HEK293 (cell line): ENCODE measurements around the gene PARL.
A peak's percentile ranks its signal among the peaks of the same experiment; 100 is the strongest.

ENCODE experiments used
- CTCF ChIA-PET: fragments of 350-600 bp; formaldehyde crosslinking; extraction: SDS; loops from one replicate; lab custom pipeline; 2021; ENCODE audit warnings: antibody characterized with exemption; lab: Yijun Ruan, JAX
- POLR2A ChIA-PET: fragments of 300-600 bp; formaldehyde crosslinking; extraction: SDS; loops from one replicate; lab custom pipeline; 2020; ENCODE audit warnings: antibody characterized with exemption, inconsistent platforms; lab: Yijun Ruan, JAX
- H3K27ac ChIP-seq: fragments of 200-500 bp; sonication (Bioruptor generic); 2 replicates; pipeline ENCODE4 v1.5.1; 2014; ENCODE audit warnings: low read depth, low read length, control low read depth, inconsistent platforms; ENCODE audit errors: extremely low read depth
- H3K36me3 ChIP-seq, 2 experiments: fragments of 200-500 bp in 1 of 2; sonication (Bioruptor generic) in 1 of 2; 1 replicate in 1 of 2; 2 replicates in 1 of 2; pipeline ENCODE4 v1.5.1; 2014 to 2017; ENCODE audit warnings: inconsistent platforms in 2 of 2, low read length in 2 of 2; ENCODE audit not compliant: control insufficient read depth in 2 of 2, insufficient read depth in 1 of 2
- H3K4me1 ChIP-seq: fragments of 200-500 bp; sonication (Bioruptor generic); 2 replicates; pipeline ENCODE4 v1.5.1; 2014; ENCODE audit warnings: mild to moderate bottlenecking, low read length, inconsistent platforms; ENCODE audit not compliant: control insufficient read depth, insufficient read depth
- H3K4me3 ChIP-seq: 2 replicates; pipeline ENCODE4 v1.5.1; 2011; ENCODE audit warnings: low read depth, mild to moderate bottlenecking, control low read depth, low read length, moderate library complexity
- H3K9me3 ChIP-seq: fragments of 200-500 bp; sonication (Bioruptor generic); 2 replicates; pipeline ENCODE4 v1.5.1; 2014; ENCODE audit warnings: low read depth, low read length, inconsistent platforms; ENCODE audit not compliant: control insufficient read depth, insufficient read depth
- ATF2 ChIP-seq: fragments of 450-650 bp; formaldehyde crosslinking; IDR thresholded peaks from 2 replicates; pipeline ENCODE4 v1.5.1; 2016; ENCODE audit warnings: missing biosample characterization, missing genetic modification characterization, low read depth
- OSR2 ChIP-seq: fragments of 450-650 bp; formaldehyde crosslinking; IDR thresholded peaks from 2 replicates; pipeline ENCODE4 v1.5.1; 2016; ENCODE audit warnings: missing biosample characterization, missing genetic modification characterization
- SCRT1 ChIP-seq: fragments of 450-650 bp; formaldehyde crosslinking; IDR thresholded peaks from 2 replicates; pipeline ENCODE4 v1.5.1; 2016; ENCODE audit warnings: missing biosample characterization, missing genetic modification characterization, borderline replicate concordance
- SCRT2 ChIP-seq: fragments of 450-650 bp; formaldehyde crosslinking; IDR thresholded peaks from 2 replicates; pipeline ENCODE4 v1.5.1; 2016; ENCODE audit warnings: missing biosample characterization, missing genetic modification characterization
- SETDB1 ChIP-seq: IDR thresholded peaks from one replicate; pipeline ENCODE4 v1.6.1; 2017; ENCODE audit warnings: mild to moderate bottlenecking, low read length, moderate library complexity, mixed read lengths; ENCODE audit not compliant: insufficient read length
- ZBTB17 ChIP-seq: fragments of 450-650 bp; formaldehyde crosslinking; IDR thresholded peaks from 2 replicates; pipeline ENCODE4 v1.5.1; 2016; ENCODE audit warnings: missing biosample characterization, missing genetic modification characterization
- ZEB2 ChIP-seq: fragments of 450-650 bp; formaldehyde crosslinking; IDR thresholded peaks from 2 replicates; pipeline ENCODE4 v1.5.1; 2016; ENCODE audit warnings: missing biosample characterization, missing genetic modification characterization
- ZFHX2 ChIP-seq: fragments of 450-650 bp; formaldehyde crosslinking; conservative IDR thresholded peaks from 2 replicates; pipeline ENCODE4 v1.5.1; 2016; ENCODE audit warnings: missing biosample characterization, missing genetic modification characterization
- ZNF48 ChIP-seq: fragments of 450-650 bp; formaldehyde crosslinking; IDR thresholded peaks from 2 replicates; pipeline ENCODE4 v1.5.1; 2016; ENCODE audit warnings: missing biosample characterization, missing genetic modification characterization
- ZNF514 ChIP-seq: fragments of 450-650 bp; formaldehyde crosslinking; IDR thresholded peaks from 2 replicates; pipeline ENCODE4 v1.5.1; 2016; ENCODE audit warnings: missing biosample characterization, missing genetic modification characterization
- ZNF544 ChIP-seq: fragments of 450-650 bp; formaldehyde crosslinking; IDR thresholded peaks from 2 replicates; pipeline ENCODE4 v1.5.0; 2017; ENCODE audit warnings: missing biosample characterization, missing genetic modification characterization
- ZNF621 ChIP-seq: fragments of 450-650 bp; formaldehyde crosslinking; IDR thresholded peaks from 2 replicates; pipeline ENCODE4 v1.5.1; 2017; ENCODE audit warnings: missing biosample characterization, missing genetic modification characterization
- ZNF623 ChIP-seq: fragments of 450-650 bp; formaldehyde crosslinking; IDR thresholded peaks from 2 replicates; pipeline ENCODE4 v1.5.1; 2016; ENCODE audit warnings: missing biosample characterization, missing genetic modification characterization
- ZNF624 ChIP-seq: fragments of 450-650 bp; formaldehyde crosslinking; IDR thresholded peaks from 2 replicates; pipeline ENCODE4 v1.5.1; 2017; ENCODE audit warnings: missing biosample characterization, missing genetic modification characterization
- ZNF768 ChIP-seq: fragments of 450-650 bp; formaldehyde crosslinking; IDR thresholded peaks from 2 replicates; pipeline ENCODE4 v1.5.1; 2018; ENCODE audit warnings: missing biosample characterization, mild to moderate bottlenecking, missing genetic modification characterization
- ZSCAN30 ChIP-seq: fragments of 450-650 bp; IDR thresholded peaks from 2 replicates; pipeline ENCODE4 v1.5.1; 2018; ENCODE audit warnings: missing biosample characterization, mild to moderate bottlenecking, missing genetic modification characterization, moderate library complexity
- TF ChIP-seq, protein P1 (sequence below): fragments of 450-650 bp; formaldehyde crosslinking; IDR thresholded peaks from 2 replicates; pipeline ENCODE4 v1.5.1; 2016; ENCODE audit warnings: missing biosample characterization, missing genetic modification characterization
- TF ChIP-seq, protein P2 (sequence below): fragments of 450-650 bp; formaldehyde crosslinking; IDR thresholded peaks from 2 replicates; pipeline ENCODE4 v1.5.1; 2017; ENCODE audit warnings: missing biosample characterization, missing genetic modification characterization
- TF ChIP-seq, protein P3 (sequence below): fragments of 450-650 bp; formaldehyde crosslinking; IDR thresholded peaks from 2 replicates; pipeline ENCODE4 v1.5.1; 2016; ENCODE audit warnings: missing biosample characterization, missing genetic modification characterization
- TF ChIP-seq, protein P4 (sequence below): fragments of 450-650 bp; formaldehyde crosslinking; IDR thresholded peaks from 2 replicates; pipeline ENCODE4 v1.5.1; 2016; ENCODE audit warnings: missing biosample characterization, missing genetic modification characterization

Gene PARL

GRCh38 chr3:183917776-183918175, 33.1 kb upstream of the PARL start:
- peaks cover 0 to 26% of the 10 kb centered on the region in 2 experiments; a peak in 1 of 3 replicates for H3K36me3 ChIP-seq
- TF ChIP-seq ZNF48 (tag by site-specific recombination): no peak
- TF ChIP-seq SCRT2 (tag by site-specific recombination): 0 out of 2 replicates have a peak, but pooled peaks have one; percentile 16
- H3K27ac ChIP-seq: no peak overlapping the region
- H3K9me3 ChIP-seq: no peaks in the 10 kb centered on the region
- ChIA-PET CTCF (interaction anchor here (1.0 to 1.3 kb wide), 2 partner anchors 33 to 61 kb away, joined by 3 to 4 read pairs; no protein-coding TSS in a partner anchor), POLR2A (no interaction called here)
- no peak overlapping the region for H3K4me3 ChIP-seq
- no peaks in the 10 kb centered on the region for H3K4me1 ChIP-seq

- H3K4me1 ChIP-seq: no peaks in the 10 kb centered on the region
- POLR2A ChIA-PET: no interaction called here
- CTCF ChIA-PET: no interaction called here
- H3K27ac ChIP-seq: no peak overlapping the region
- no peak overlapping the region for H3K4me3 ChIP-seq
- H3K36me3 ChIP-seq: peaks cover 0 to 4% of the 10 kb centered on the region in 2 experiments; a peak in 1 of 3 replicates
- H3K9me3 ChIP-seq: no peaks in the 10 kb centered on the region
- TF ChIP-seq, protein P1, sequence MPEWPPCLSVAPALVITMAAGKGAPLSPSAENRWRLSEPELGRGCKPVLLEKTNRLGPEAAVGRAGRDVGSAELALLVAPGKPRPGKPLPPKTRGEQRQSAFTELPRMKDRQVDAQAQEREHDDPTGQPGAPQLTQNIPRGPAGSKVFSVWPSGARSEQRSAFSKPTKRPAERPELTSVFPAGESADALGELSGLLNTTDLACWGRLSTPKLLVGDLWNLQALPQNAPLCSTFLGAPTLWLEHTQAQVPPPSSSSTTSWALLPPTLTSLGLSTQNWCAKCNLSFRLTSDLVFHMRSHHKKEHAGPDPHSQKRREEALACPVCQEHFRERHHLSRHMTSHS (tag by site-specific recombination): no peak
- TF ChIP-seq ATF2 (no peak), ZNF514 (tag by site-specific recombination) (no peak), ZBTB17 (tag by site-specific recombination) (no peak), ZSCAN30 (no peak), ZEB2 (tag by site-specific recombination) (no peak), ZNF623 (tag by site-specific recombination) (no peak), ZNF768 (no peak), OSR2 (tag by site-specific recombination) (no peak), ZNF621 (no peak), SETDB1 (no peak), ZNF544 (tag by site-specific recombination) (no peak), ZFHX2 (tag by site-specific recombination) (no peak), SCRT1 (tag by site-specific recombination) (no peak), ZNF624 (tag by site-specific recombination) (no peak)
- TF ChIP-seq, protein P2, sequence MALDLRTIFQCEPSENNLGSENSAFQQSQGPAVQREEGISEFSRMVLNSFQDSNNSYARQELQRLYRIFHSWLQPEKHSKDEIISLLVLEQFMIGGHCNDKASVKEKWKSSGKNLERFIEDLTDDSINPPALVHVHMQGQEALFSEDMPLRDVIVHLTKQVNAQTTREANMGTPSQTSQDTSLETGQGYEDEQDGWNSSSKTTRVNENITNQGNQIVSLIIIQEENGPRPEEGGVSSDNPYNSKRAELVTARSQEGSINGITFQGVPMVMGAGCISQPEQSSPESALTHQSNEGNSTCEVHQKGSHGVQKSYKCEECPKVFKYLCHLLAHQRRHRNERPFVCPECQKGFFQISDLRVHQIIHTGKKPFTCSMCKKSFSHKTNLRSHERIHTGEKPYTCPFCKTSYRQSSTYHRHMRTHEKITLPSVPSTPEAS: no peak
- TF ChIP-seq, protein P3, sequence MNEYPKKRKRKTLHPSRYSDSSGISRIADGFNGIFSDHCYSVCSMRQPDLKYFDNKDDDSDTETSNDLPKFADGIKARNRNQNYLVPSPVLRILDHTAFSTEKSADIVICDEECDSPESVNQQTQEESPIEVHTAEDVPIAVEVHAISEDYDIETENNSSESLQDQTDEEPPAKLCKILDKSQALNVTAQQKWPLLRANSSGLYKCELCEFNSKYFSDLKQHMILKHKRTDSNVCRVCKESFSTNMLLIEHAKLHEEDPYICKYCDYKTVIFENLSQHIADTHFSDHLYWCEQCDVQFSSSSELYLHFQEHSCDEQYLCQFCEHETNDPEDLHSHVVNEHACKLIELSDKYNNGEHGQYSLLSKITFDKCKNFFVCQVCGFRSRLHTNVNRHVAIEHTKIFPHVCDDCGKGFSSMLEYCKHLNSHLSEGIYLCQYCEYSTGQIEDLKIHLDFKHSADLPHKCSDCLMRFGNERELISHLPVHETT: no peak
- TF ChIP-seq, protein P4, sequence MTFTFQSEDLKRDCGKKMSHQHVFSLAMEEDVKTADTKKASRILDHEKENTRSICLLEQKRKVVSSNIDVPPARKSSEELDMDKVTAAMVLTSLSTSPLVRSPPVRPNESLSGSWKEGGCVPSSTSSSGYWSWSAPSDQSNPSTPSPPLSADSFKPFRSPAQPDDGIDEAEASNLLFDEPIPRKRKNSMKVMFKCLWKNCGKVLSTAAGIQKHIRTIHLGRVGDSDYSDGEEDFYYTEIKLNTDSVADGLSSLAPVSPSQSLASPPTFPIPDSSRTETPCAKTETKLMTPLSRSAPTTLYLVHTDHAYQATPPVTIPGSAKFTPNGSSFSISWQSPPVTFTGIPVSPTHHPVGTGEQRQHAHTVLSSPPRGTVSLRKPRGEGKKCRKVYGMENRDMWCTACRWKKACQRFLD (tag by site-specific recombination): no peak
These were observed 30.2 kb upstream of the PARL start for GRCh38 chr3:183914856-183915255.
